ENCODE measurements around the gene TMEM244. TPM values are rescaled to one million over a fixed set of nuclear protein-coding genes. Genes with fewer than 3 reads are reported as not detected.

Gene TMEM244
- total RNA-seq, 1 donor from 2014 or later = not detected

DNA sequence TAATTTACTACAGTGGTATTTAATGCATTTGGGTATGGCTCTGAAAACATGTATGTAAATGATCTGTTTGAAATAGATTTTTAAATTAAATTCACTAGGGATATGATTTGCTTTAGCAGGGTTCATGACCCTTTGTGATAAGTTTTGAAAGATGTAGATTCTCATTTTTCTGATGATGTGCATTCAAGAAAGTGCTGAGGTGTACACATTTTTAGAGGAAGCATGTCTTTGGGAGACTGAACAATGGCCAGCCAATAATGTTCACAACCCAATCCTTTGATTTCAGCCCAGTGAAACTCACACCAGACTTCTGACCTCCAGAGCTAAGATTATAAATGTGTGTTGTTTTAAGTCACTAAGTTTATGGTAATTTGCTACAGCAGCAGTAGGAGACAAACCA, 71.1 kb downstream of the TMEM244 start:
- DNase-seq = no peak
- H3K36me3 Mint-ChIP-seq (ENCODE audit: unreplicated experiment) = no peaks in the 10 kb centered on the region
- H3K27ac Mint-ChIP-seq (ENCODE audit: unreplicated experiment) = no peak overlapping the region
- no peaks in the 10 kb centered on the region for H3K27me3 Mint-ChIP-seq (ENCODE audit: unreplicated experiment)
- H3K4me3 Mint-ChIP-seq (ENCODE audit: unreplicated experiment) = no peak overlapping the region
- peaks cover 5% of the 10 kb centered on the region for H3K4me1 Mint-ChIP-seq (ENCODE audit: low read depth, unreplicated experiment)
- TF ChIP-seq, protein P1, sequence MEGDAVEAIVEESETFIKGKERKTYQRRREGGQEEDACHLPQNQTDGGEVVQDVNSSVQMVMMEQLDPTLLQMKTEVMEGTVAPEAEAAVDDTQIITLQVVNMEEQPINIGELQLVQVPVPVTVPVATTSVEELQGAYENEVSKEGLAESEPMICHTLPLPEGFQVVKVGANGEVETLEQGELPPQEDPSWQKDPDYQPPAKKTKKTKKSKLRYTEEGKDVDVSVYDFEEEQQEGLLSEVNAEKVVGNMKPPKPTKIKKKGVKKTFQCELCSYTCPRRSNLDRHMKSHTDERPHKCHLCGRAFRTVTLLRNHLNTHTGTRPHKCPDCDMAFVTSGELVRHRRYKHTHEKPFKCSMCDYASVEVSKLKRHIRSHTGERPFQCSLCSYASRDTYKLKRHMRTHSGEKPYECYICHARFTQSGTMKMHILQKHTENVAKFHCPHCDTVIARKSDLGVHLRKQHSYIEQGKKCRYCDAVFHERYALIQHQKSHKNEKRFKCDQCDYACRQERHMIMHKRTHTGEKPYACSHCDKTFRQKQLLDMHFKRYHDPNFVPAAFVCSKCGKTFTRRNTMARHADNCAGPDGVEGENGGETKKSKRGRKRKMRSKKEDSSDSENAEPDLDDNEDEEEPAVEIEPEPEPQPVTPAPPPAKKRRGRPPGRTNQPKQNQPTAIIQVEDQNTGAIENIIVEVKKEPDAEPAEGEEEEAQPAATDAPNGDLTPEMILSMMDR (IDR thresholded peaks at IDR 0.05; ENCODE audit: partially characterized antibody, unreplicated experiment) = no peak
- no peaks in the 10 kb centered on the region for H3K9me3 Mint-ChIP-seq (ENCODE audit: unreplicated experiment)

DNA sequence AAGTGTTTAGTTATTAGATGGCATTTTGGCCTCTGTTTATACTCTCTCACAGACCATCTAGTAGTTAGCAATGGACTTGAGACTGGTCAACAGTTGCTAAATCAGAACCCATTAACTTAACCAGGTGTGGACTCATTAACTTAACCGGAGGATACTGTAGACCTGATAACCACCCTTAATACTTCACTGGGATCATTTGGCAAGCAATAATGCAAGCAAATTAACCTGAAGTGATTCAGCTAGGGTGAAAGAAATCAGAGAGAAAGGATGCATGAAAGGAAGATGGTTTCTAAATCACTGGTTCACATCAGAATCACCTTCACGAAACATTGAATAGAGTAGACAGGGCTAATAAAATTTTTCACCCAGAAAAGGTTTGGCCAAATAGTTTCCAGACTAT, 73.3 kb downstream of the TMEM244 start:
- Mint-ChIP-seq H3K4me3 (ENCODE audit: unreplicated experiment) (no peak overlapping the region), H3K27ac (ENCODE audit: unreplicated experiment) (no peak overlapping the region), H3K4me1 (ENCODE audit: low read depth, unreplicated experiment) (peaks cover 6% of the 10 kb centered on the region), H3K27me3 (ENCODE audit: unreplicated experiment) (no peaks in the 10 kb centered on the region), H3K36me3 (ENCODE audit: unreplicated experiment) (no peaks in the 10 kb centered on the region), H3K9me3 (ENCODE audit: unreplicated experiment) (no peaks in the 10 kb centered on the region)
- DNase-seq = no peak
- TF ChIP-seq, protein P1 (IDR thresholded peaks at IDR 0.05; ENCODE audit: partially characterized antibody, unreplicated experiment) = no peak

DNA sequence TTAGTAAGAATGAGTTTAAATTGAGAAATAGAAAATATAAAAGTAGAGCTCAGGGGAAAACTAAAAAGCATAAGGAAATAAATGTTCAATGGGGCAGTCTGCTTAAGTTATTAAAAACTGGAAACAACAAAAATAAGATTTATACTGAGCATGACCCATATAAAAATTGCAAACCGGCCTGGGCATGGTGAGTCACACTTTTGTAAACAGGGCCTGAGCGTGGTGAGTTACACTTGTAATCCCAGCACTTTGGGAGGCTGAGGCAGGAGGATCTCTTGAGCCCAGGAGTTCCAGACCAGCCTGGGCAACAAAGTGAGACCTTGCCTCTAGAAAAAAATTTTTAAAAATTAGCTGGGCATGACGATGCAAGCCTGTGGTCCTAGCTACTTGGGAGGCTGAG, 74.6 kb downstream of the TMEM244 start:
- Mint-ChIP-seq H3K27ac (ENCODE audit: unreplicated experiment) (no peak overlapping the region), H3K27me3 (ENCODE audit: unreplicated experiment) (peaks cover 1% of the 10 kb centered on the region), H3K4me1 (ENCODE audit: low read depth, unreplicated experiment) (peaks cover 6% of the 10 kb centered on the region), H3K9me3 (ENCODE audit: unreplicated experiment) (no peaks in the 10 kb centered on the region), H3K36me3 (ENCODE audit: unreplicated experiment) (no peaks in the 10 kb centered on the region), H3K4me3 (ENCODE audit: unreplicated experiment) (no peak overlapping the region)
- no peak for DNase-seq
- TF ChIP-seq, protein P1 (IDR thresholded peaks at IDR 0.05; ENCODE audit: partially characterized antibody, unreplicated experiment) = no peak

DNA sequence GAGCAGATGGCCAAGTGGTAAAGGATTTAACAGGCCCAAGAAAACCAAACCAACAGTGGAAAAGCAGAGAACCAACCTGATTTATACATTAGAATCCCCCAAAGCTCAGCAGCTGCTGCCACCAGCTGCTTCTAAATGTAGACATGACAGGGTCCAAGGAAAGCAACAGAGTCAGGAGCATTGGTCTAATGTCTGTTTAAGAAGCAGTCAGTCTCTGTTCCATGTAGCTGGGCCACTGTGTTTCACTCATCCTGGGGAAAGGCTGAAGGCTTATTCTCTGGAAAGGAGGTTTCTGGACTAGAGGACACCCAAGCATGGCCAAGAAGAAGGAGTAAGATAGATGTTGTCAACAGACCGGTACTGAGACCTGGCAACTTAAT, 75.4 kb downstream of the TMEM244 start:
- H3K4me3 Mint-ChIP-seq (ENCODE audit: unreplicated experiment) = no peak overlapping the region

DNA sequence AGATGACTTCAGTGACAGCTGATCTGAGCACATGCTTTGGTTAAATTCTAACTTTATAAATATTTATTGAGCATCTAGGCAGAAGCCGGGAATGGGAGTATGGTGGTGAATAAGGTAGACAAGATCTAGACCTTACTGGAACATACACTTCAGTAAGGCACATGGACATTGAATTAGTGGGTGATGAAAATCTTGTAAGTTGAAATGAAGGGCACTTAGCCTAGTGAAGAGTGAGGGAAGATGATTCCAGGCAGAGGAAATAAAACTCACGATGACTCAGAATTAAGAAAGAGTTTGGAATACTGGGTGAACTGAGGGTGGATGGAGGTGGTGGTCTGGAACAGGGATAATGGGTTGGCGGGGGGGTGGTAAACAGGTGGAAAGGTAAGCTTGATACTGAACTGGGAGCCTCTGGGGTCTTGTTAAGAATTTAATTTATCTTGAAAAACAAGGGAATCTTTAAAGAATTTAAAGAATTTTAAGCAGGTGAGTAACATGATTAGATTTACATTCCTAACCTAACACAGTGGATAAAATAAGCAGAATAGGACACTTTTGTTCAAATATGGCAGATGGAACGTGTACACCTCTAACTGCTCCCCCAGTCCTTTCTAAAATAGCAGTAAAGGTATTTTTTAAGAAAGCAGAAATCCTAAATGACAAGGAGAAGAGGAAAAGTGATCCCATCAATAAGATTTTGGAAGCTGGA, 75.9 kb downstream of the TMEM244 start:
- Mint-ChIP-seq H3K27ac (ENCODE audit: unreplicated experiment) (peak overlapping the region; percentile 53), H3K4me3 (ENCODE audit: unreplicated experiment) (no peak overlapping the region), H3K36me3 (ENCODE audit: unreplicated experiment) (no peaks in the 10 kb centered on the region), H3K27me3 (ENCODE audit: unreplicated experiment) (peaks cover 1% of the 10 kb centered on the region), H3K4me1 (ENCODE audit: low read depth, unreplicated experiment) (peaks cover 6% of the 10 kb centered on the region), H3K9me3 (ENCODE audit: unreplicated experiment) (no peaks in the 10 kb centered on the region)
- DNase-seq = no peak
- TF ChIP-seq, protein P1 (IDR thresholded peaks at IDR 0.05; ENCODE audit: partially characterized antibody, unreplicated experiment) = no peak

More for the DNA sequence above, 75.4 kb downstream of the TMEM244 start:
- Mint-ChIP-seq H3K27ac (ENCODE audit: unreplicated experiment) (peak overlapping the region; percentile 53), H3K27me3 (ENCODE audit: unreplicated experiment) (peaks cover 1% of the 10 kb centered on the region), H3K36me3 (ENCODE audit: unreplicated experiment) (no peaks in the 10 kb centered on the region), H3K4me1 (ENCODE audit: low read depth, unreplicated experiment) (peaks cover 6% of the 10 kb centered on the region), H3K9me3 (ENCODE audit: unreplicated experiment) (no peaks in the 10 kb centered on the region)
- TF ChIP-seq, protein P1 (IDR thresholded peaks at IDR 0.05; ENCODE audit: partially characterized antibody, unreplicated experiment) = no peak
- DNase-seq = no peak
